HCT116 (cell line): ENCODE results near the gene SEMA4A. TPM values are rescaled to one million over a fixed set of nuclear protein-coding genes. Genes with fewer than 3 reads are reported as not detected.

ENCODE experiments used
- ATAC-seq: fragments of 200-7000 bp; cut with Tn5 transposase; 2 replicates; pipeline ENCODE4 v1.9.1; 2020; ENCODE audit warnings: mild to moderate bottlenecking, moderate library complexity
- BruUV-seq: library from RNA; stranded (reverse); fragments of 400-500 nt; replicated peaks from 2 replicates; lab custom pipeline; 2021; lab: Mats Ljungman, UMichigan
- CTCF ChIA-PET: fragments of 300-600 bp; sonication (Branson Sonifier 250); formaldehyde crosslinking; loops from one replicate; lab custom pipeline; 2021; ENCODE audit warnings: antibody characterized with exemption; lab: Charles Lee
- POLR2A ChIA-PET: fragments of 300-600, 350-600 bp; sonication (Branson Sonifier 250); formaldehyde crosslinking; loops from one replicate; lab custom pipeline; 2021; ENCODE audit warnings: antibody characterized with exemption; lab: Charles Lee
- RAD21 ChIA-PET, 2 experiments: fragments of 300-600 bp; sonication (Branson Sonifier 250); formaldehyde crosslinking; loops; one replicate each; lab custom pipeline; 2023; ENCODE audit warnings: low total read pairs in 2 of 2; ENCODE audit not compliant: uncharacterized antibody in 2 of 2, unreplicated experiment in 2 of 2, low non-redundant PET in 1 of 2; lab: Charles Lee
- DNase-seq: peaks from one replicate; pipeline ENCODE4 v3.0.0-alpha.2; 2010; ENCODE audit warnings: low read depth, low spot score
- H2AFZ ChIP-seq: fragments of 200-600 bp; shearing (Covaris generic), sonication (generic); 2 replicates; pipeline ENCODE4 v1.6.1; 2017; ENCODE audit warnings: low read depth, mixed run types, mixed read lengths, antibody characterized with exemption, low read length; ENCODE audit not compliant: poor library complexity, severe bottlenecking
- H3K27ac ChIP-seq: 2 replicates; pipeline ENCODE4 v1.5.1; 2012; ENCODE audit warnings: low read depth, low read length
- H3K27me3 ChIP-seq: fragments of 200-600 bp; sonication (generic); 2 replicates; pipeline ENCODE4 v1.6.1; 2016; ENCODE audit warnings: mixed run types, low read length, mixed read lengths; ENCODE audit not compliant: insufficient read depth
- H3K36me3 ChIP-seq, 2 experiments: fragments of 200-500 bp in 1 of 2; fragments of 200-600 bp in 1 of 2; sonication (Bioruptor generic) in 1 of 2; sonication (generic) in 1 of 2; 2 replicates each; pipeline versions ENCODE4 v1.5.1 to v1.6.1; 2014 to 2016; ENCODE audit warnings: low read length in 2 of 2, inconsistent platforms in 1 of 2, mixed read lengths in 1 of 2, mixed run types in 1 of 2; ENCODE audit not compliant: insufficient read depth in 2 of 2, control insufficient read depth in 1 of 2
- H3K4me1 ChIP-seq, 2 experiments: fragments of 200-600 bp in 1 of 2; sonication (generic) in 1 of 2; 2 replicates each; pipeline versions ENCODE4 v1.5.1 to v1.6.1; 2012 to 2017; ENCODE audit warnings: low read length in 2 of 2, inconsistent platforms in 1 of 2, mild to moderate bottlenecking in 1 of 2, mixed read lengths in 1 of 2, mixed run types in 1 of 2, moderate library complexity in 1 of 2; ENCODE audit not compliant: insufficient read depth in 2 of 2, control insufficient read depth in 1 of 2
- H3K4me2 ChIP-seq: fragments of 200-600 bp; sonication (generic); 2 replicates; pipeline ENCODE4 v1.6.1; 2017; ENCODE audit warnings: mixed run types, low read length, mixed read lengths
- H3K4me3 ChIP-seq, 2 experiments: fragments of 200-600 bp in 1 of 2; sonication (generic) in 1 of 2; replicated peaks in 1 of 2; 2 replicates each; pipeline ENCODE4 v1.5.1; 2011 to 2016; ENCODE audit warnings: low read length in 2 of 2, control low read depth in 1 of 2, low read depth in 1 of 2, mild to moderate bottlenecking in 1 of 2, mixed read lengths in 1 of 2, mixed run types in 1 of 2
- H3K79me2 ChIP-seq: fragments of 200-600 bp; sonication (generic); 2 replicates; pipeline ENCODE4 v1.6.1; 2017; ENCODE audit warnings: mild to moderate bottlenecking, mixed run types, low read length, moderate library complexity, mixed read lengths; ENCODE audit not compliant: insufficient read depth
- H3K9ac ChIP-seq: fragments of 200-600 bp; sonication (generic); 2 replicates; pipeline ENCODE4 v1.6.1; 2016; ENCODE audit warnings: low read length, mixed read lengths
- H3K9me2 ChIP-seq: fragments of 200-600 bp; sonication (generic), shearing (Covaris generic); 2 replicates; pipeline ENCODE4 v1.6.1; 2017; ENCODE audit warnings: mixed run types, mild to moderate bottlenecking, moderate library complexity; ENCODE audit not compliant: insufficient read depth
- H3K9me3 ChIP-seq, 2 experiments: fragments of 200-500 bp in 1 of 2; fragments of 200-600 bp in 1 of 2; sonication (Bioruptor generic) in 1 of 2; sonication (generic) in 1 of 2; 2 replicates each; pipeline ENCODE4 v1.6.1; 2014 to 2017; ENCODE audit warnings: low read length in 2 of 2, mixed read lengths in 2 of 2, inconsistent platforms in 1 of 2, low read depth in 1 of 2, mild to moderate bottlenecking in 1 of 2, mixed run types in 1 of 2, moderate library complexity in 1 of 2; ENCODE audit not compliant: control insufficient read depth in 1 of 2, insufficient read depth in 1 of 2
- H4K20me1 ChIP-seq: fragments of 200-600 bp; sonication (generic), shearing (Covaris generic); 2 replicates; pipeline ENCODE4 v1.6.1; 2017; ENCODE audit warnings: mixed run types, mild to moderate bottlenecking, moderate library complexity; ENCODE audit not compliant: insufficient read depth
- CEBPB ChIP-seq: IDR thresholded peaks from 2 replicates; pipeline ENCODE4 v1.6.1; 2012; ENCODE audit warnings: low read depth
- EZH2 ChIP-seq: fragments of 200-600 bp; sonication (generic); IDR thresholded peaks from 2 replicates; pipeline ENCODE4 v1.6.1; 2017; ENCODE audit warnings: antibody characterized with exemption, mixed run types
- FOSL1 ChIP-seq: IDR thresholded peaks from 2 replicates; pipeline ENCODE4 v1.6.1; 2012; ENCODE audit warnings: low read depth
- JUND ChIP-seq: IDR thresholded peaks from 2 replicates; pipeline ENCODE4 v1.6.1; 2012
- POLR2A ChIP-seq: IDR thresholded peaks from 2 replicates; pipeline ENCODE4 v1.7.0; 2011; ENCODE audit warnings: borderline replicate concordance; ENCODE audit not compliant: insufficient read depth, insufficient read length; ENCODE audit errors: extremely low read depth
- POLR2AphosphoS5 ChIP-seq: IDR thresholded peaks from 2 replicates; pipeline ENCODE4 v1.6.1; 2011; ENCODE audit warnings: mild to moderate bottlenecking, low read depth, low read length, moderate library complexity
- RAD21 ChIP-seq: IDR thresholded peaks from 2 replicates; pipeline ENCODE4 v1.6.1; 2012; ENCODE audit warnings: low read depth, mild to moderate bottlenecking
- SIN3A ChIP-seq: IDR thresholded peaks from 2 replicates; pipeline ENCODE4 v1.6.1; 2012; ENCODE audit warnings: low read depth
- SP1 ChIP-seq: IDR thresholded peaks from 2 replicates; pipeline ENCODE4 v1.6.1; 2012; ENCODE audit warnings: low read depth
- YY1 ChIP-seq: IDR thresholded peaks from 2 replicates; pipeline ENCODE4 v1.6.1; 2011; ENCODE audit warnings: low read length, low read depth, moderate library complexity, mild to moderate bottlenecking; ENCODE audit not compliant: insufficient replicate concordance; ENCODE audit errors: extremely low read depth
- ZNF274 ChIP-seq: fragments of 200-500 bp; sonication (Bioruptor generic); IDR thresholded peaks from 2 replicates; pipeline ENCODE4 v1.6.1; 2014; ENCODE audit warnings: mild to moderate bottlenecking, low read depth, low read length, inconsistent platforms
- intact Hi-C: fragments of 100-400 bp; cut with micrococcal nuclease; formaldehyde crosslinking; loops from 2 replicates; pipeline ENCODE4 v1.10.0; 2022
- total RNA-seq: library from RNA; stranded (reverse); gene quantifications from one replicate; pipeline ENCODE4 v1.2.1, GENCODE V29; 2021; ENCODE audit not compliant: unreplicated experiment
- TF ChIP-seq, protein P1 (sequence below): IDR thresholded peaks from 2 replicates; pipeline ENCODE4 v1.6.1; 2012
- TF ChIP-seq, protein P2 (sequence below): IDR thresholded peaks from 2 replicates; pipeline ENCODE4 v1.6.1; 2012

The SEMA4A gene
- total RNA-seq, 1 experiment from 2014 or later, result 0.39 TPM

DNA sequence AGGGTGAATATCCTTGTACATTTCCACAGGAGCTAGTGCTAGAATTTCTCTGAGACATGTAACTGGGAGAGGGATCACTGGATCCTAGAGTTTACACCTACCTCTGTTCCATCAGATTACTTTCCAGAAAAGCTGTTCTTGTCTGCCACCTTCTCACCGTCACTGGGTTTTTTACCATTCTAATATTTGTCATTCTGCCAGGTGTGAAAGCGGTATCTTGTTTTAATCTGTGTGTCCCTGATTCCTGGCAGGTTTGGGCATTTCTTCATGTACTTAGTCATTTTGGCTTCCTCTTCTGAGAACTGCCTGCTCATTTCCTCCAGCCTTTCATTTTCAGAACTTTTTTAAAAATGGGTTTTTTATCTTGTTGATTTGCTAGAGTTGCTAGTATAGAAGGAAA, 64.5 kb downstream of the SEMA4A start:
- Histone ChIP-seq H3K79me2 (peaks cover 40% of the 10 kb centered on the region), H3K4me3 (no peak overlapping the region), H4K20me1 (no peaks in the 10 kb centered on the region), H3K27me3 (no peaks in the 10 kb centered on the region), H3K27ac (no peak overlapping the region), H3K9me3 (no peaks in the 10 kb centered on the region), H3K9me2 (no peaks in the 10 kb centered on the region), H3K9ac (no peak overlapping the region), H2AFZ (no peak overlapping the region), H3K36me3 (no peaks in the 10 kb centered on the region), H3K4me1 (peaks cover 6 to 17% of the 10 kb centered on the region in 2 experiments), H3K4me2 (no peak overlapping the region)
- BruUV-seq, result no TSS peak
- ATAC-seq (no peak), DNase-seq (no peak)
- TF ChIP-seq, protein P1, sequence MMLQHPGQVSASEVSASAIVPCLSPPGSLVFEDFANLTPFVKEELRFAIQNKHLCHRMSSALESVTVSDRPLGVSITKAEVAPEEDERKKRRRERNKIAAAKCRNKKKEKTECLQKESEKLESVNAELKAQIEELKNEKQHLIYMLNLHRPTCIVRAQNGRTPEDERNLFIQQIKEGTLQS, result no peak
- TF ChIP-seq, protein P2, sequence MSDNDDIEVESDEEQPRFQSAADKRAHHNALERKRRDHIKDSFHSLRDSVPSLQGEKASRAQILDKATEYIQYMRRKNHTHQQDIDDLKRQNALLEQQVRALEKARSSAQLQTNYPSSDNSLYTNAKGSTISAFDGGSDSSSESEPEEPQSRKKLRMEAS, result no peak
- TF ChIP-seq EZH2, result no peak
- CTCF ChIA-PET, result no interaction called here
- POLR2A ChIA-PET, result no interaction called here
- RAD21 ChIA-PET, result no interaction called here
- intact Hi-C loops, result no loop called here

DNA sequence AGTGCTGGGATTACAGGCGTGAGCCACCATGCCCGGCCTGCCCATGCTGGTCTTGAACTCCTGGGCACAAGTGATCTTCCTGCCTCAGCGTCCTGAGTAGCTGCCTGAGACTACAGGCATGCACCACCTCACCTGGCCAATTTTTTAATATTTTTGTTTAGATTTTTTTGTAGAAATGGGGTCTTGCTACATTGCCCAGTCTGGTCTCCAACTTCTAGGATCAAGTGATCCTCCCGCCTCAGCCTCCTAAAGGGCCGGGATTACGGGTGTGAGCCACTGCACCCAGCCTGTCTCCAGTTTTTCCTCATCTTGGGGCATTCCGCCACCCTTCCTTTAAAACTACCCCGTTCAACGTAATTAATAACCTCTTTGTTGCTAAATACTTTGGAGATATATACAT, 66.8 kb downstream of the SEMA4A start:
- Histone ChIP-seq H3K9ac (no peak overlapping the region), H4K20me1 (no peaks in the 10 kb centered on the region), H3K4me2 (no peak overlapping the region), H3K36me3 (peaks cover 0 to 8% of the 10 kb centered on the region in 2 experiments; a peak in 2 of 4 replicates), H3K79me2 (peaks cover 26% of the 10 kb centered on the region), H3K9me3 (no peaks in the 10 kb centered on the region), H3K9me2 (no peaks in the 10 kb centered on the region), H3K27me3 (no peaks in the 10 kb centered on the region), H2AFZ (no peak overlapping the region), H3K4me1 (peaks cover 4 to 11% of the 10 kb centered on the region in 2 experiments; a peak in 3 of 4 replicates), H3K4me3 (no peak overlapping the region)
- ChIA-PET CTCF (no interaction called here), RAD21 (no interaction called here), POLR2A (no interaction called here)
- BruUV-seq, result no TSS peak
- DNase-seq, result no peak
- TF ChIP-seq FOSL1 (no peak), RAD21 (no peak), POLR2A (no peak), CEBPB (no peak), YY1 (no peak), ZNF274 (no peak), SIN3A (no peak), EZH2 (no peak), SP1 (no peak), JUND (no peak), POLR2AphosphoS5 (no peak)
- TF ChIP-seq, protein P1, result no peak
- TF ChIP-seq, protein P2, result no peak
- TF ChIP-seq, all 23 proteins: peak for 0
- intact Hi-C loops, result no loop called here
- ATAC-seq, result no peak
- H3K27ac ChIP-seq, result no peak overlapping the region
